ENCODE results near the gene TPMT.

Gene TPMT

GRCh38 chr6:18117136-18117535, 37.7 kb downstream of the TPMT start:
- H3K4me2 ChIP-seq (ENCODE audit: low read length) = no peak overlapping the region

GRCh38 chr6:18115356-18115755, 39.5 kb downstream of the TPMT start:
- no peak overlapping the region for H3K4me3 ChIP-seq (ENCODE audit: low read depth, low read length, poor library complexity, severe bottlenecking)
- H4K20me1 ChIP-seq (ENCODE audit: insufficient read depth, low read length) = no peaks in the 10 kb centered on the region
- H3K27me3 ChIP-seq (ENCODE audit: insufficient read depth, low read length) = no peaks in the 10 kb centered on the region
- H3F3A ChIP-seq (ENCODE audit: insufficient read depth, low read length) = no peaks in the 10 kb centered on the region
- no peaks in the 10 kb centered on the region for H3K79me2 ChIP-seq (ENCODE audit: insufficient read depth, low read length)
- H3K4me1 ChIP-seq (ENCODE audit: insufficient read depth, low read length, severe bottlenecking) = no peaks in the 10 kb centered on the region
- H2AFZ ChIP-seq (ENCODE audit: low read length) = no peak overlapping the region
- no peak overlapping the region for H3K9ac ChIP-seq (ENCODE audit: low read length)
- no peaks in the 10 kb centered on the region for H3K36me3 ChIP-seq (ENCODE audit: insufficient read depth, low read length)
- no peaks in the 10 kb centered on the region for H3K9me3 ChIP-seq (ENCODE audit: low read length)
- no peaks in the 10 kb centered on the region for H3K9me2 ChIP-seq (ENCODE audit: low read depth, low read length)
- TF ChIP-seq, protein P1, sequence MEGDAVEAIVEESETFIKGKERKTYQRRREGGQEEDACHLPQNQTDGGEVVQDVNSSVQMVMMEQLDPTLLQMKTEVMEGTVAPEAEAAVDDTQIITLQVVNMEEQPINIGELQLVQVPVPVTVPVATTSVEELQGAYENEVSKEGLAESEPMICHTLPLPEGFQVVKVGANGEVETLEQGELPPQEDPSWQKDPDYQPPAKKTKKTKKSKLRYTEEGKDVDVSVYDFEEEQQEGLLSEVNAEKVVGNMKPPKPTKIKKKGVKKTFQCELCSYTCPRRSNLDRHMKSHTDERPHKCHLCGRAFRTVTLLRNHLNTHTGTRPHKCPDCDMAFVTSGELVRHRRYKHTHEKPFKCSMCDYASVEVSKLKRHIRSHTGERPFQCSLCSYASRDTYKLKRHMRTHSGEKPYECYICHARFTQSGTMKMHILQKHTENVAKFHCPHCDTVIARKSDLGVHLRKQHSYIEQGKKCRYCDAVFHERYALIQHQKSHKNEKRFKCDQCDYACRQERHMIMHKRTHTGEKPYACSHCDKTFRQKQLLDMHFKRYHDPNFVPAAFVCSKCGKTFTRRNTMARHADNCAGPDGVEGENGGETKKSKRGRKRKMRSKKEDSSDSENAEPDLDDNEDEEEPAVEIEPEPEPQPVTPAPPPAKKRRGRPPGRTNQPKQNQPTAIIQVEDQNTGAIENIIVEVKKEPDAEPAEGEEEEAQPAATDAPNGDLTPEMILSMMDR (IDR thresholded peaks at IDR 0.05; ENCODE audit: low read length) = no peak
- TF ChIP-seq EZH2 (IDR thresholded peaks at IDR 0.05; ENCODE audit: borderline replicate concordance, low read length) = no peak
- no peak overlapping the region for H3K4me2 ChIP-seq (ENCODE audit: low read length)
- no peak overlapping the region for H3K27ac ChIP-seq (ENCODE audit: low read depth, low read length, poor library complexity, severe bottlenecking)

More at GRCh38 chr6:18117136-18117535, 37.7 kb downstream of the TPMT start:
- H3K4me3 ChIP-seq (ENCODE audit: low read depth, low read length, poor library complexity, severe bottlenecking) = no peak overlapping the region
- H4K20me1 ChIP-seq (ENCODE audit: insufficient read depth, low read length) = no peaks in the 10 kb centered on the region
- no peaks in the 10 kb centered on the region for H3F3A ChIP-seq (ENCODE audit: insufficient read depth, low read length)
- no peaks in the 10 kb centered on the region for H3K9me2 ChIP-seq (ENCODE audit: low read depth, low read length)
- H3K27me3 ChIP-seq (ENCODE audit: insufficient read depth, low read length) = no peaks in the 10 kb centered on the region
- H3K36me3 ChIP-seq (ENCODE audit: insufficient read depth, low read length) = no peaks in the 10 kb centered on the region
- no peaks in the 10 kb centered on the region for H3K9me3 ChIP-seq (ENCODE audit: low read length)
- no peak overlapping the region for H3K27ac ChIP-seq (ENCODE audit: low read depth, low read length, poor library complexity, severe bottlenecking)
- peaks cover 2% of the 10 kb centered on the region for H3K4me1 ChIP-seq (ENCODE audit: insufficient read depth, low read length, severe bottlenecking)
- no peak overlapping the region for H2AFZ ChIP-seq (ENCODE audit: low read length)
- TF ChIP-seq, protein P1 (IDR thresholded peaks at IDR 0.05; ENCODE audit: low read length) = no peak
- no peak for TF ChIP-seq EZH2 (IDR thresholded peaks at IDR 0.05; ENCODE audit: borderline replicate concordance, low read length)
- no peak overlapping the region for H3K9ac ChIP-seq (ENCODE audit: low read length)
- H3K79me2 ChIP-seq (ENCODE audit: insufficient read depth, low read length) = no peaks in the 10 kb centered on the region

DNA sequence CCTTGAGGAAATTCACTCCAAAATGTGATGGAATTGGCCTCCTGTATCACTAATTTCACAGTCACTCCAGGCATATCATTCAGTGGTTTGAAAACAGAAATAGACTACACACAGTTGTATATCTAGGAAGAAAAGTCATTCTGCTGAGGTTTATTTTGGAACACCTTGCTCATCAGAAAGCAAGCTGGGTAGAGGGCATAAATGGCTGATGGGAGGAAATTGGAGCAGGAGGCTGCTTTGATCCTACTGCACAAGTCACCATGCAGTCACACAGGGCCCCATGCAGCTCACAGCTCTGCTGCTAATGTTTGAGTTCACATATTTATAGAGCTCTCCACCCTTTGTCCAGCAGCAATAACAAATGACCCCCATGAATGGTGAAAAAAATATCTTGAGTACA, 44.7 kb downstream of the TPMT start:
- H3K9me2 ChIP-seq (ENCODE audit: low read depth, low read length) = no peaks in the 10 kb centered on the region
- no peak overlapping the region for H3K9ac ChIP-seq (ENCODE audit: low read length)
- H3K36me3 ChIP-seq (ENCODE audit: insufficient read depth, low read length) = no peaks in the 10 kb centered on the region
- H3K4me3 ChIP-seq (ENCODE audit: low read depth, low read length, poor library complexity, severe bottlenecking) = no peak overlapping the region
- no peaks in the 10 kb centered on the region for H4K20me1 ChIP-seq (ENCODE audit: insufficient read depth, low read length)
- H3K4me2 ChIP-seq (ENCODE audit: low read length) = no peak overlapping the region
- no peaks in the 10 kb centered on the region for H3F3A ChIP-seq (ENCODE audit: insufficient read depth, low read length)
- peaks cover 3% of the 10 kb centered on the region; the same call in 1 of the 2 replicates for H3K9me3 ChIP-seq (ENCODE audit: low read length)
- no peak overlapping the region for H3K27ac ChIP-seq (ENCODE audit: low read depth, low read length, poor library complexity, severe bottlenecking)
- TF ChIP-seq, protein P1 (IDR thresholded peaks at IDR 0.05; ENCODE audit: low read length) = no peak
- no peak for TF ChIP-seq EZH2 (IDR thresholded peaks at IDR 0.05; ENCODE audit: borderline replicate concordance, low read length)
- H3K79me2 ChIP-seq (ENCODE audit: insufficient read depth, low read length) = no peaks in the 10 kb centered on the region
- no peaks in the 10 kb centered on the region for H3K4me1 ChIP-seq (ENCODE audit: insufficient read depth, low read length, severe bottlenecking)
- H3K27me3 ChIP-seq (ENCODE audit: insufficient read depth, low read length) = no peaks in the 10 kb centered on the region
- H2AFZ ChIP-seq (ENCODE audit: low read length) = no peak overlapping the region
